Measurements from ENCODE around the gene MUC5AC.

The MUC5AC gene

GRCh38 chr11:1120532-1121330, 37.0 kb upstream of the MUC5AC start:
- no peak for DNase-seq (ENCODE audit: low read depth, low spot score)

GRCh38 chr11:1121331-1121812, 36.4 kb upstream of the MUC5AC start:
- DNase-seq (ENCODE audit: low read depth, low spot score): no peak

- no peak for DNase-seq (ENCODE audit: low read depth, low spot score)
These were observed 35.7 kb upstream of the MUC5AC start for GRCh38 chr11:1121813-1122663.

GRCh38 chr11:1122664-1123002, 35.1 kb upstream of the MUC5AC start:
- no peak for DNase-seq (ENCODE audit: low read depth, low spot score)

GRCh38 chr11:1123970-1124369, 33.8 kb upstream of the MUC5AC start:
- no peak for DNase-seq (ENCODE audit: low read depth, low spot score)

GRCh38 chr11:1125803-1126202, 31.9 kb upstream of the MUC5AC start:
- DNase-seq (ENCODE audit: low read depth, low spot score): no peak

GRCh38 chr11:1126491-1126926, 31.2 kb upstream of the MUC5AC start:
- DNase-seq (ENCODE audit: low read depth, low spot score): no peak

GRCh38 chr11:1126935-1127663, 30.7 kb upstream of the MUC5AC start:
- no peak for DNase-seq (ENCODE audit: low read depth, low spot score)

GRCh38 chr11:1127664-1128162, 30.0 kb upstream of the MUC5AC start:
- DNase-seq (ENCODE audit: low read depth, low spot score): no peak

- no peak for DNase-seq (ENCODE audit: low read depth, low spot score)
These were observed 29.2 kb upstream of the MUC5AC start for GRCh38 chr11:1128311-1129142.

GRCh38 chr11:1129143-1129610, 28.6 kb upstream of the MUC5AC start:
- DNase-seq (ENCODE audit: low read depth, low spot score): no peak

- no peak for DNase-seq (ENCODE audit: low read depth, low spot score)
These were observed 28.1 kb upstream of the MUC5AC start for GRCh38 chr11:1129611-1130160.

- DNase-seq (ENCODE audit: low read depth, low spot score): no peak
These were observed 27.3 kb upstream of the MUC5AC start for GRCh38 chr11:1130276-1131032.

- no peak for DNase-seq (ENCODE audit: low read depth, low spot score)
These were observed 26.5 kb upstream of the MUC5AC start for GRCh38 chr11:1131033-1131911.

- DNase-seq (ENCODE audit: low read depth, low spot score): no peak
These were observed 22.8 kb upstream of the MUC5AC start for GRCh38 chr11:1134848-1135445.

GRCh38 chr11:1138097-1138496, 19.7 kb upstream of the MUC5AC start:
- DNase-seq (ENCODE audit: low read depth, low spot score): no peak

GRCh38 chr11:1139441-1140083, 18.2 kb upstream of the MUC5AC start:
- no peak for DNase-seq (ENCODE audit: low read depth, low spot score)

All from brain pericyte (primary cell).